ENCODE results near the gene ARID1A.

ARID1A gene

DNA sequence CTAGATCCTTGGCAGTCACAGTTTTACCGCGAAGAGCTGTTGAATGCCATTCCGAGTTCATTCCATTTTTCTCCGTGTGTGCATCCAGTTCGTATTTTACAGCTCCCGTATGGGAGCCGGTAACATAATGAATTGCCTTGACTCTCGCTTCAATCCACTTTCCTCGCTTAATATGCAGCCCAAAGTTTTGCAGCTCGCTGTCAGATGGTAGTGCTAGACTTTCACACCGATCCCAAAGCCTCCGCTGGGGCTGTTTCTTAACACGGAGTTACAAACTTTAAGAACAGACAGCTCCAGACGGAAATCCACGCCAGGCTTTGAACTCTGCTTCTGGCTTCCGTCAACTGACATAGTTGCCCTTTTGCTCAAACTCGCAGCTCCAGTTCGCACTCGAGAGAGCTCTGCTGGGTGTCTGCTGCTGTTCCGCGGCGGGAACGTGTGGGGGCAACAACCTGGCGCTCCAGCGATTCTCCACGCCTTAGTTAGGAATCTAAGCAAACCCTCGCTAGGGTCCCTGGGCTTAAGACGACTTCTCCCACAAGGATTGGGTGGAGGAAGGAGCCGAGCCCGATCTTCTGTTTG is 3.5 kb upstream of the ARID1A start:
- peak overlapping the region; percentile 80 for H3K4me3 ChIP-seq (ENCODE audit: low read depth, low read length)
- peak; percentile 98 for DNase-seq (ENCODE audit: low read depth)
- TF ChIP-seq MYC (IDR thresholded peaks at IDR 0.05; ENCODE audit: low read depth, low read length) (peak; percentile 87), POLR2A (IDR thresholded peaks at IDR 0.05; ENCODE audit: extremely low read depth, insufficient read length) (peak; percentile 72)
- TF ChIP-seq, protein P1, sequence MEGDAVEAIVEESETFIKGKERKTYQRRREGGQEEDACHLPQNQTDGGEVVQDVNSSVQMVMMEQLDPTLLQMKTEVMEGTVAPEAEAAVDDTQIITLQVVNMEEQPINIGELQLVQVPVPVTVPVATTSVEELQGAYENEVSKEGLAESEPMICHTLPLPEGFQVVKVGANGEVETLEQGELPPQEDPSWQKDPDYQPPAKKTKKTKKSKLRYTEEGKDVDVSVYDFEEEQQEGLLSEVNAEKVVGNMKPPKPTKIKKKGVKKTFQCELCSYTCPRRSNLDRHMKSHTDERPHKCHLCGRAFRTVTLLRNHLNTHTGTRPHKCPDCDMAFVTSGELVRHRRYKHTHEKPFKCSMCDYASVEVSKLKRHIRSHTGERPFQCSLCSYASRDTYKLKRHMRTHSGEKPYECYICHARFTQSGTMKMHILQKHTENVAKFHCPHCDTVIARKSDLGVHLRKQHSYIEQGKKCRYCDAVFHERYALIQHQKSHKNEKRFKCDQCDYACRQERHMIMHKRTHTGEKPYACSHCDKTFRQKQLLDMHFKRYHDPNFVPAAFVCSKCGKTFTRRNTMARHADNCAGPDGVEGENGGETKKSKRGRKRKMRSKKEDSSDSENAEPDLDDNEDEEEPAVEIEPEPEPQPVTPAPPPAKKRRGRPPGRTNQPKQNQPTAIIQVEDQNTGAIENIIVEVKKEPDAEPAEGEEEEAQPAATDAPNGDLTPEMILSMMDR (IDR thresholded peaks at IDR 0.05; ENCODE audit: low read depth, low read length): no peak
- TF ChIP-seq, protein P2, sequence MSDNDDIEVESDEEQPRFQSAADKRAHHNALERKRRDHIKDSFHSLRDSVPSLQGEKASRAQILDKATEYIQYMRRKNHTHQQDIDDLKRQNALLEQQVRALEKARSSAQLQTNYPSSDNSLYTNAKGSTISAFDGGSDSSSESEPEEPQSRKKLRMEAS (IDR thresholded peaks at IDR 0.05; ENCODE audit: low read depth, low read length): no peak

DNA sequence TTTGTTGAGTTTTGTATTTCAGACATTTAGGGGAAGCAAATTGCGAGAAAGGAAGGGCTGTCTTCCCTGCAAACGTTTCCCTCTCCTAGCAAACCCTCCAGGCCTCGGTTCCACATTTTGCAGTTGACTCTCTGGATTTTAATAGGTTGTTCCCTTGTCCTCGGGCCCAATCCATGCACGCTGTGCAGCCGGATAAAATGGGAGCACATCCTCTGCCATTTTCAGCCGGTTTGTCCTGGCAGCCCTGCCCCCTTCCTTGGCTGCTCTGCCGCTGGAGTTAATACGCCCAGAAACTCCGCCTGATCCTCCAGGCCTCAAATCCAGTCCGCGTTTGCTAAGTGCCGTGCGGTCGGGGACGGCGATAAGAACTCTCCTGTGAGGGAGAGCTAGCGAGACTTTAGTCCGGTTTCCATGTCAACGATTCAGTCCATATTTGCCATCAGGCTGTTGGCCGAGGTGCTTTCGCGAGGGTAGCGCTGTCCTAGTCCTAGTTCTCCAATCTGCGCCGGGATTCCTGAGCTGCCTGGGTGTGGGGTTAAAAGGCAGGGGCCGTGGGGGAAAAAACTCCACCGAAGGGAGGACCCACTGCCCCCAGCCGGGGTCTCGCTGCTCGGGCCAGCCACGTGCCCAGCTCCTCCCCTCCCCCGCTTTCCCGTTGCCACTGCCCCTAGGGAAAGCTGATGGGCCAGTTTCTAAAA is 2.9 kb upstream of the ARID1A start:
- peak; percentile 98 for DNase-seq (ENCODE audit: low read depth)
- TF ChIP-seq POLR2A (IDR thresholded peaks at IDR 0.05; ENCODE audit: extremely low read depth, insufficient read length): peak; percentile 62
- TF ChIP-seq MYC (IDR thresholded peaks at IDR 0.05; ENCODE audit: low read depth, low read length): peak; percentile 58
- TF ChIP-seq, protein P1 (IDR thresholded peaks at IDR 0.05; ENCODE audit: low read depth, low read length): no peak
- TF ChIP-seq, protein P2 (IDR thresholded peaks at IDR 0.05; ENCODE audit: low read depth, low read length): peak; percentile 67
- H3K4me3 ChIP-seq (ENCODE audit: low read depth, low read length): peak overlapping the region; percentile 80

DNA sequence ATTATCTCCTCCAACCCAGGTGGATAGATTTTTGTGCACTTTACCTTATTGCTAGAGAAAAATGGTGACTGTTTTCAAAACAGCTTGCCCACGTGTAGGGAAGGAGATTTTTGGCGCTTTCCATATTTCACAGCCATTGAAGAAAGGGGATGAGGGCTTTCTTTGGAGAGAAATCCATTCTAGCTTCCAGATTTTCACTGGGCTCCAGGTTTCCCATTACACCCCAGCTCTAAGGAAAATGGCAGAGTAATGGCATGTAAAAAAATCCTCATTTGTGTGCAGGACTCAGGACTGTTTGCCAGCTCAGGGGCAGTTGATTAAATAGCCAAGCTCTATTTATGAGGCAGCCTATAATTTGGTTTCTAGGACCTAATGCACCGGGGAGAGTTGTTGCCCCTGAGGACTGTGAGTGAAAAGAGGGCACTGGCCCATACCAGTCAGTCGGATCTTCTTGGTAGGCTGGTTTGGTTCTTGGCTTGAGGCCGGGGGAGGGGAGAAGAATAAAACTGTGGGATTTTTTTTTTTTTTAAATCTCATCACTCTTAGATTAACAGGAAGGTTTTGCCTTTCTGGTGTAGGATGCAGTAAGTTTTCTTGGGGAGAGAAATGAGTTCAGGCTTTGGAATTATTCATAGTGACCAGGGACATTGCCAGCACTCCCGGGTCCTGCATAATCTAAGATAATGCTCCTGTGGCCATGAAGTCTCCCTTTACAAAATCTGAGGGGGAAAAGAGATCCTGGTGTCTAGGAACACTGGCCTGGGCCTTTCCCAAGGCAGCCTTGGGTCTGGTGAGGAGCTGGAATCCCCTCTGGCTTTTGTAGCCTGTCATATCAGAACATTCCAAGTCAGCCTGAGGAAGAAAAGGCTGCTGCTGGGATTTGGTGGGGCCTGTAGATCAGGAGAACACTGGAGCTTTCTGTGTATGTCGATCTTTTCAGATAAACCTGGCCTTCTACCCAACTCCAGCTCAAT is 1.9 kb upstream of the ARID1A start:
- TF ChIP-seq, protein P1 (IDR thresholded peaks at IDR 0.05; ENCODE audit: low read depth, low read length): no peak
- TF ChIP-seq POLR2A (IDR thresholded peaks at IDR 0.05; ENCODE audit: extremely low read depth, insufficient read length): no peak
- TF ChIP-seq MYC (IDR thresholded peaks at IDR 0.05; ENCODE audit: low read depth, low read length): no peak
- TF ChIP-seq, protein P2 (IDR thresholded peaks at IDR 0.05; ENCODE audit: low read depth, low read length): no peak
- peak overlapping the region; percentile 80 for H3K4me3 ChIP-seq (ENCODE audit: low read depth, low read length)
- no peak for DNase-seq (ENCODE audit: low read depth)

DNA sequence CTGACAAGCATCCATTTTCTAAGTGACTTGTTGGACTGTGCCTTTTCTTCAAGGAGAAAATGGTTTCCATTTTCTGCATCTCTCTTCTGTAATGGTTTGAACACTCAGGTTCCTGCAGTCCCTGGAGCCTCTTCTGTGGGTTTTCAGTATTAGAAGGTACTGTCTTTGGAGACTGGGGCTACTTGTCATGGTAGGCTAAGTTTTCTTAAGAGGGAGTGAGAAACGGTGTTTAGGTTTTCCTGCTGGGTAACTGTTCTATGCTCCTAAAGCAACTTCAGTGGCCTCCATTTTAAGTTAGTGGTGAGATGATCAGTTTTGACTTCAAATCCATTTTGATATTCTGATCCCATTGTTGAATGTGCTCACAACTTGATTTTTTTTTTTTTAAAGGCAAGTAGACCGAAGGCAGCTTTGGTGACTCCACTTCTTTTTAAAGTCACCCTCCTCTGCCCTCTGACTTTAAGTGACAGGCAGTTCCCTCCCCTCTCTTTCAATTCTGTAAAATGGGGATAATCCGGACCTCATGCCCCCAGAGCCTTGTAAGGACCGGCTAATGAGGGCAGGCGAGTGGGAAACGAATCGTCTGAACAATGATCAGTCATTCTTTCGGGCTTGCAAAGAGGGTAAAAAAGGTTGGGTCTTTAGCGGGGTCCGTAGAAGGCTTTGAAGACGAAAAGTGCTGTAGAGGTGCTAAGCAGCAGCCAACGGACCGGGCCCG is 1.0 kb upstream of the ARID1A start:
- H3K4me3 ChIP-seq (ENCODE audit: low read depth, low read length): peak overlapping the region; percentile 71
- peak; percentile 41 for DNase-seq (ENCODE audit: low read depth)
- TF ChIP-seq MYC (IDR thresholded peaks at IDR 0.05; ENCODE audit: low read depth, low read length) (no peak), POLR2A (IDR thresholded peaks at IDR 0.05; ENCODE audit: extremely low read depth, insufficient read length) (no peak)
- TF ChIP-seq, protein P1 (IDR thresholded peaks at IDR 0.05; ENCODE audit: low read depth, low read length): no peak
- TF ChIP-seq, protein P2 (IDR thresholded peaks at IDR 0.05; ENCODE audit: low read depth, low read length): no peak

DNA sequence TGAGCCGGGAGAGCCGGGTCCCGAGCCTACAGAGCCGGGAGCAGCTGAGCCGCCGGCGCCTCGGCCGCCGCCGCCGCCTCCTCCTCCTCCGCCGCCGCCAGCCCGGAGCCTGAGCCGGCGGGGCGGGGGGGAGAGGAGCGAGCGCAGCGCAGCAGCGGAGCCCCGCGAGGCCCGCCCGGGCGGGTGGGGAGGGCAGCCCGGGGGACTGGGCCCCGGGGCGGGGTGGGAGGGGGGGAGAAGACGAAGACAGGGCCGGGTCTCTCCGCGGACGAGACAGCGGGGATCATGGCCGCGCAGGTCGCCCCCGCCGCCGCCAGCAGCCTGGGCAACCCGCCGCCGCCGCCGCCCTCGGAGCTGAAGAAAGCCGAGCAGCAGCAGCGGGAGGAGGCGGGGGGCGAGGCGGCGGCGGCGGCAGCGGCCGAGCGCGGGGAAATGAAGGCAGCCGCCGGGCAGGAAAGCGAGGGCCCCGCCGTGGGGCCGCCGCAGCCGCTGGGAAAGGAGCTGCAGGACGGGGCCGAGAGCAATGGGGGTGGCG is 371 bp downstream of the ARID1A start:
- peak overlapping the region; percentile 71 for H3K4me3 ChIP-seq (ENCODE audit: low read depth, low read length)
- TF ChIP-seq, protein P2 (IDR thresholded peaks at IDR 0.05; ENCODE audit: low read depth, low read length): no peak
- TF ChIP-seq MYC (IDR thresholded peaks at IDR 0.05; ENCODE audit: low read depth, low read length) (no peak), POLR2A (IDR thresholded peaks at IDR 0.05; ENCODE audit: extremely low read depth, insufficient read length) (no peak)
- TF ChIP-seq, protein P1 (IDR thresholded peaks at IDR 0.05; ENCODE audit: low read depth, low read length): no peak
- DNase-seq (ENCODE audit: low read depth): no peak
